Measurements from ENCODE around the gene FAIM2.

Gene FAIM2

DNA sequence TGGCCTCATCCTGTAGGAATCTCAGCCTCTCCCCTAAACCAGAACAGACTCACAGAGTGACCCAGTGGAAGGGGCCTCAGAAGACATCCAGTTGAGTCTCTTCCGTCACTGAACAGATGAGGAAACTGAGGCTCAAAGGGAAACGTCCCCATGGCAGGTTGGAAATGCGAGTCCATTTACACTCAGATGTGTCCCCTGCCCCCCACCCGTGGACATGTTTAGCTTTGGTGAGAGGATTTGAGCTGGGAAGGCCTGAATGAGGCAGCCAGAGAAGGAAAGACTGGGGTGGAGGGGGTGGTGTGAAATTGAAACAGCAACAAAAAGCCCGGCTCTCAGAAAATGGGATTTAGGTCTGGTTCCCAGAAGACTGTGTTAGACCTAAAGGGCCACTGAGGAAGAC is 1.7 kb downstream of the FAIM2 start:
- no peak overlapping the region for H3K4me3 ChIP-seq (ENCODE audit: low read length)
- TF ChIP-seq ZNF274 (IDR thresholded peaks at IDR 0.05; ENCODE audit: low read depth, low read length): no peak

DNA sequence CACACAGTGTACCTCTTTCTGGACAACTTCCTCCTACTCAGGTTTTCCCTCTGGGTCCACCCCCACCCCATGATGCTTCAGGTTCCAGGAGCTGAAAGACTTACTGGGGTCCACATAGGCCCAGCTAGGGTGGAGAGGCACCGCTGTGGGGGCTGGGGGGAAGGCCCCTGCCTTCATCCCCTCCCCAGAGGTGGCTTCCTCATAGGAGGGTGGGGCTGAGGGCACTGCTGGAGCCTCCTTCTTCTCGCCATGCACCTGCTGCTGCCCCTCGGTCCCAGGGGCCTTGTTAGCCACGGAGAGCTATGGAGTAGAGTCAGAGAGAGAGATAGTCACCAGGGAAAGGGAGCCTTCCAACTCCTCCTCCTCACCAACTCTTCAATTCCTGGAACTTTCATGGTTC is 2.7 kb downstream of the FAIM2 start:
- H3K4me3 ChIP-seq (ENCODE audit: low read length): no peak overlapping the region
- no peak for TF ChIP-seq ZNF274 (IDR thresholded peaks at IDR 0.05; ENCODE audit: low read depth, low read length)

DNA sequence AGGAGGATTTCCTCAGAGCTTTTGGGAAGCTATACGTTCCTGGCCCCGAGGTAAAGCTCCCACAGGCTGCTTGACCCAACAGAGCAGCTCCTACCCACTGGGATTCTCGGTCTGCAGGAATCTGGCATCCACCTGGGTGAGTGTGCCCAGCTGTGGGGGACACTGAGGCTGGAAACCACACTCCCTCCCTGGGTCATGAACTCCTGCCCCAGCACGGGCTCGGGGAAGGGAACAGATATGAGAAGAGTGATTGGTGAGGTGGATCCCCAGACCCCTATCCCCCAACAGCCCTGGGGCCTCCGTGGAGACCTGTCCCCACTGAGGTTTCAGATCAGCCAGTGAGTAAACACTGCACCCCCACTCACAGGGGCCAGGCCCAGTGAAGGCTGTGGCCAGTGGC is 3.3 kb downstream of the FAIM2 start:
- no peak overlapping the region for H3K4me3 ChIP-seq (ENCODE audit: low read length)
- no peak for TF ChIP-seq ZNF274 (IDR thresholded peaks at IDR 0.05; ENCODE audit: low read depth, low read length)

DNA sequence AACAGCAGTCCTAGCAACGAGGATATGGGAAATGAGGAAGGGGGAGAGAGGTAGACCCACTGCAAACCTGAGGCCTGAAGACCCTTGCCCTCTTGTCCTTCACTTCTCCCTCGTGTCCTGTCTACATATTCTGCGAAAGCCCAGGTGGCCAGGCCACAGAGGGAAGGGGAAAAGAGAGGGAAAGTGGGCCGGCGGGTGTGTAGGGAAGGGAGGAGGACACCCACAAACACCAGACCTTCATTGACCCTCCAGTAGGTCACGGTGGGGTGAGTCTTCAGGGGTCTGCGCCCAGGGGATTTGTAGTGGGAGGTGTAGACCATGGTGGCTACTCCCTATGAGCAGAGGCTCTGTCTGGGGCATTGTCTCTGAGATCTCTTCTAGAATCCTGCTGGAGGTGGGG is 3.8 kb downstream of the FAIM2 start:
- no peak for TF ChIP-seq ZNF274 (IDR thresholded peaks at IDR 0.05; ENCODE audit: low read depth, low read length)
- no peak overlapping the region for H3K4me3 ChIP-seq (ENCODE audit: low read length)

DNA sequence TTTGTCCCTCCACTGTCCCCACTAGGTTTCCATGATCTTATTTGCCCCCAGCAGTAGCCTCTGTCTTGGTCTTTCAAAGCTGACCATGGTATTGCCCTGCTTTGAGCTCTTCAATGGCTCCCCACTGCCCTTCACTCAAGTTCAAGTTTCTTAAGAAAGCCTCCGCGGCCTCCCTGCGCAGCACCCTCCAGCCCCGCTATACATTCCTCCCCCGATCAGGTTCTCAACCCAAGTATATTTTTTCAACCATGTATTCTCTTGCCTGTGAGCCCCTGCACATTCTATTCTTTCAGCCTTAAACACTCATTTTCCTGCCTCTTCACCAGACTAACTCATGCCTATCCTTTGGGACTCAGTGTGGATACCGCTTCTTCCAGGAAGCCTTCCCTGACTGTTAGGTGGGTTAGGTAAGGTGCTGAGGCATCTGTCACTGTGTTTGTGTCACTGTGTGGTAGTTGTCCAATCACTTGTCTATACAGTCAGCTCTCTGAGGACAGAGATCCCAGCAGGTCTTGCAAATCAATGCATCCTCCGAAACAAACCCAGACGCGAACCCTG is 4.3 kb downstream of the FAIM2 start:
- no peak overlapping the region for H3K4me3 ChIP-seq (ENCODE audit: low read length)
- TF ChIP-seq ZNF274 (IDR thresholded peaks at IDR 0.05; ENCODE audit: low read depth, low read length): no peak

DNA sequence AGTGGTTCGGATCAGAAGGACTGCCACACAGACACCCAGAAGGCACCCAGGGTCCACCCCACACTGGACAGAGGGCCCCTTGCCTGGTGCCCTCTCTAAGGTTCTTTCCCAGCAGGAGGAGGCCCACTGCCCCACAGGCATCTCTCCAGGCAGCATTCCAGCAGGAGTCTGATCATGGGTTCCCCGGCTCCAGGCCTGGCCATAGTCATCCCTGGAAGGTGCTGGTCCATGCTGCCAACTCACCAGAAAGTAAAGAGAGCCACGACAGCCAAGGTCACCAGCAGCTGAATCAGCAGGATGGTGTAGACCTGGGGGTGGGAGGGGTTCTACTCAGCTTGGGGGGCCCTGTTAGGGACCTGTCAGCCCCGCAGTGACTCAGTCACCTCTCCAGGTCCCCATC is 6.4 kb downstream of the FAIM2 start:
- no peak overlapping the region for H3K4me3 ChIP-seq (ENCODE audit: low read length)
- no peak for TF ChIP-seq ZNF274 (IDR thresholded peaks at IDR 0.05; ENCODE audit: low read depth, low read length)

DNA sequence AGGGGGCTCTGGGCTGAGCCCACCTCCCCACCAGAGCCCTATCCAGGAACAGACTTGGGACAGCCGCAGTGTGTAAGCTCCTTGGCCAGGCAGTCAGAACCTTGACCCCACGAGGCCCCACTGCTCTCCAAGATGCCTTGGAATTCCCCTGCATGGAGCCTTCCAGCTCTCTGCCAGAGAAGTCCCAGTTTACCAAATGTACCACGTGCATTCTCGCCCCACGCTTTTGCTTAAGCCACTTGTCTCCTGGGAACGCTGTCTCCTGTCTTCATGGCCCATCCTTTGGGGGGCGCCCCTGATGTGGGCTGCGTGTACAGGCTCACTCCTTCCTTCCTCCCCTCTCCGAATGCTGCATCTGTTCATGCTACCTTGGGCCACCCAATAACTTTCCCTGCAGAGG is 7.9 kb downstream of the FAIM2 start:
- H3K4me3 ChIP-seq (ENCODE audit: low read length): no peak overlapping the region
- no peak for TF ChIP-seq ZNF274 (IDR thresholded peaks at IDR 0.05; ENCODE audit: low read depth, low read length)

DNA sequence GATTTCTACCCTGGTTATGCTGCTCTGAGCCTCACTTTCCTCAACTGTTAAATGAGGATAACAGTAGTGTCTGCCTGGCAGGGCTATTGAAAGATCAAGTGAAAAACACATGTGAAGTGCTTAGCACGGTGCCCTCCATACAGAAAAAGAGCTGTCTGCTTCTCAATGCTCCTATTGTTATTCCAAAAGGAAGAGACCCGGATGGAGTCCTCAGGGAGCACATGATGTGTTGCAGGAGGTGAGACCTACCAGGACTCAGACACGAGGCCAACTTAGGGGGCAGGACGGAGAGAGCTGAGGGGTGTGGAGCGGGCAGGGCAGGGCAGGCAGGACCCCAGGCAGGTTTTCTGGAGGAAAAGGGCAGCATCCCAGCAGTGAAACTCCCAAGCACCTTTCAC is 8.9 kb downstream of the FAIM2 start:
- TF ChIP-seq ZNF274 (IDR thresholded peaks at IDR 0.05; ENCODE audit: low read depth, low read length): no peak
- no peak overlapping the region for H3K4me3 ChIP-seq (ENCODE audit: low read length)

DNA sequence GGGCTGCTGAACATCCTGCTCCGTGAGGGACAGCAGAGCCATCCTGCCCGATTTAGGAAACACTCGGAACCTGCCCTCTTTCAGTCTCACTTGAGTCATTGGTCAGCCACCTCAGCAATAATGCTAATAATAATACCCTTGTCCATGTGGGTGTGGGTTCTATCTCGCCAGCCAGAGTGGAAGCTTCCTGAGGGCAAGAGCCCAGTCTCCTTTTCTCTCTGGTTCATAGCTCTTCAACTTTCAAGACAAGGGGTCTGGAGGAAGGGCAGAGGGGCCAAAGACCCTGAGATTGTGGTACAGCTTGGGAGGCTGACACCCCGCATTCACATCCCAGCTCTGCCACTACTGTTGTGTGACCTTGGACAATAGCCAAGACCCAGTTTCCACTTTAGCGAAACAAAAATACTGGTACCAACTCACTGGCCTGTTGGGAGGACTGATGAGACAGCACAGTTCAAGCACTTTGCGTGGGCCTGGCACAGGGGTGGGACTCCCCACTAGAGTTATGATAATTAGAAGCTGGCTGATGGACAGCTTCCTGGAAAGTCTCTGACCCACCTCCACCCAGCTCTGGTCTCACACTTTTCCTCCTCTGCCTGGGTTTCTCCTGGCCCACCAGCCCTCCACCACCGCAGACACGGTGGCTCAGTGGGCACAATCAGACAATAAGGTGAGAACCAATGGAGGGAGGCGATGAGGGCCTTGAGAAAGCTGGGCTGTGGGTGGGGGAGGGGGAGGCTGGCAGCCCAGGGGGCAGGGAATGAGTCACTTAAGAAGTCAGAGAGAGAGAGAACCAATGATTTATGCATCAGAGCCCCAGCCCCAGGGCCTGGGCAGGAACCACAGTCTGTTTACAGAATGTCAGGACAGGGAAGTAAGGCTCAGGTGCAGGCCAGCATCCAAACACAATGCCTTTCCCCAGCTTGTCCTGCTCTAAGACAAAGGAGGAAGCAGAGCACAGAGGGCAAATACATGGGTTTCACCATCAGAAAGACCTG is 9.6 kb downstream of the FAIM2 start:
- no peak for TF ChIP-seq ZNF274 (IDR thresholded peaks at IDR 0.05; ENCODE audit: low read depth, low read length)
- no peak overlapping the region for H3K4me3 ChIP-seq (ENCODE audit: low read length)

DNA sequence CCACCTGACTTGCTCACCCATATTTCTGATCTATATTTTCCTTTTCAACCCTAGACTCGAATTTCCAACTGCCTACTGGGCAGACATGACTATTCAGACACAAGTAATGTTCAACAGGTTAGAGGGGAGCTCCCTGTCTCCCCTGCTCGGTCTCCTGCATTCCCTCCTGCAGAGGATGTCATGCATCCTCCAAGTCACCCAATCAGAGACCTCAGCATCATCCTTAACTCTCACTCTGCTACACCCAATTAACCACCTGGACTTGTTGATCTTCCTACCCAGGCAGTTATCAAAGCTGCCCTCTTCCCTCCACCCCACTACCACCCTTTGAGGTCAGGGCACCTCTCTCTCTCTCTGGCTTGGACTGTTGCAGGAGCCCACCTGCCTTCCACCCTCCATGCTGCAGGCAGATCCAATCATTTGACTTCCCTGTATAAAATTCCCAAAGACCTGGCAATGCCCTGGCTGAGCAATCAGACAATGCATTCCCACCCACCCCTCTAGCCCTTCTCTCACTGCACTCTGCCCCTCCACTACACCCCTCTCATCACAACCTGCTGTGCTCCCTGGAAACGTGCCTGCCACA is 10.9 kb downstream of the FAIM2 start:
- H3K4me3 ChIP-seq (ENCODE audit: low read length): no peak overlapping the region
- TF ChIP-seq ZNF274 (IDR thresholded peaks at IDR 0.05; ENCODE audit: low read depth, low read length): no peak

DNA sequence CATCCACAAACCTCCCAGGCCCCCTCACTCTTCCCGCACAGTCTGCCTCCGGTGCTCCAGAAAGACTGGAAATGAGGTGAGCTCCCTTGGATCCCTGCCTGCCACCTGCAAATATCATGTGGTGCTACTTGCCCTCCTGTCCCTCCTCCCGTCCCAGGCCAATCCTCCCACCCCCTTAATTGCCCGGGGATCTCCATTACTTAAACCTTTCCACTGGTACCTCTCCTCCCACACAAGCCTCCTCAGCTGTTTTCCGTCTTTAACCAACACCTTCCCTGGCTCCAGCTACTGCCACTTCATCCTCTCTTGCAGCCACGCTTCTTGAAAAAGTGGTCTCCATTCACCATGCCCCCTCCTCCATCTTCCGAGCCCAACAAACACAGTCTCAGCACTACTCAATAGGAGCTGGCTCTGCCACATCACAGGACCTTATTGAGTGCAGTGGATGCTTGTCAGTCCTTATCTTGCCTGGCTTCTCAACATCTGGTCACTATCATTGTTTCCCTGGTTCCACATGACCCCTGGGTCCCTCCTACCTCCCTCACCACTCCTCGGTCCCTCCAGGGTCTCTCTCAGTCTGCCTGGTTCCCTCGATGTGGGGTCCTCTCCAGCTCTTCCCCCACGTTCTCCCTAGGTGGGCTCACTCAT is 11.5 kb downstream of the FAIM2 start:
- TF ChIP-seq ZNF274 (IDR thresholded peaks at IDR 0.05; ENCODE audit: low read depth, low read length): no peak
- no peak overlapping the region for H3K4me3 ChIP-seq (ENCODE audit: low read length)

DNA sequence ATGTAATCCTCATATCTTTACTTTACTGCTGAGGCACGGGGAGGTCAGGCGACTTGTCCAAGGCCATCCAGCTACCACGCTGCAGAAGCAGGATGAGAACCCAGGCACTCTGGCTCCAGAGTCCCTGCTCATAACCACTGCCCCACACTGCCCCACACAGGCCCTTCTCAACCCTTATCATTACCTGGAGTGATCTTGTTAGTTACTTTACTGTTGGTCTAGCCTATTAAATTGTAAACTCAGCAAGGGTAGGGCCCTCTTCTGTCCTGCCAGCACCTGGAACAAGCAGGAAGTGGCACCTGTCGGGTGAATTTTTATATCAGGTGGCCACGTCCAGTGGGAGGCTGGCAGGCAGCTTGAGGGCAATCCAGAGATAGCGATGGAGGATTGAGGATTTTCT is 12.2 kb downstream of the FAIM2 start:
- TF ChIP-seq ZNF274 (IDR thresholded peaks at IDR 0.05; ENCODE audit: low read depth, low read length): no peak
- H3K4me3 ChIP-seq (ENCODE audit: low read length): no peak overlapping the region

DNA sequence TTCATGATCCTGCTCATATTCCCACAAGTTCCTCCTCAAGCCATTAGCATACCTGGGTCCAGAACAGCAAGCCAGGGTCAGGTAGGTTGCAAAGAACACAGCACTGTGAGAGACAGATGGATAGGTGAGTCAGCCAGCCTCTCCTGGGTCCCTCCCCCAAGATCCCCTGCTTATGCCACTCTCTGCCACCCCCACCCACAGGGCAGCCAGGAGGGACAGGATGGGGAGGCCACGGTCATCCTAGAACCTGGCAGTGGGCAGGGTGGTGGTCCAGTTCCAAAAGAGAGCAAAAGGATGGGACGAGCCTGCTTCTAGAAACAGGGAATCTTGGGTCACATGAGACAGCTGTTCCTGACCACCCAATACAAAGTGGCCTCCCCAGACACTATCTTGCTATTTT is 12.7 kb downstream of the FAIM2 start:
- no peak for TF ChIP-seq ZNF274 (IDR thresholded peaks at IDR 0.05; ENCODE audit: low read depth, low read length)

DNA sequence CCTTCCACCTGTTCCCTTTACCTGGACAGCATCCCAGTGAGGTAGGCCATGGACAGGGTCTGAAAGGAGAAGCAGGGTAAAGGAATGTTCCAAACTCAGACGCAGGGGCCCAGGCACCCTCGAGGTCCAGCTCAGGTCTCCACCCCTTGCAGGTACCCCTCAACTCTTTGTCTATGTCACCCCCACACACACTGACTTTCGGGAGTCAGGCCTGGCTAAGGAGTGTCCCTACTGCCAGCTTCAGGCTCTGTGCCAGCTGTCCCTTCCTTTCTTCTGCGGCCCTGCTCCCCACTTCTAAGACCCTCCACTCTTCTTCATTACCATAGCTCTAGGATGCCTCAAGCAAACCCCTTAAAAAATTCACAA is 13.6 kb downstream of the FAIM2 start:
- no peak for TF ChIP-seq ZNF274 (IDR thresholded peaks at IDR 0.05; ENCODE audit: low read depth, low read length)
- H3K4me3 ChIP-seq (ENCODE audit: low read length): no peak overlapping the region

More for the DNA sequence above, 12.7 kb downstream of the FAIM2 start:
- no peak overlapping the region for H3K4me3 ChIP-seq (ENCODE audit: low read length)
